Measurements from ENCODE around the gene GIPR.
A peak's percentile ranks its signal among the peaks of the same experiment; 100 is the strongest.
"Not testable (repeated sequence)": the region's sequence is repeated elsewhere in the genome, so short reads cannot be mapped to it uniquely, and the experiment has no call there.

GIPR gene

GRCh38 chr19:45691516-45692186, 23.6 kb downstream of the GIPR start, which contains the start of gene SNRPD2:
Gene SNRPD2, minus strand, starts transcription at chr19:45691953. Its CDS starts 65 bp downstream, at chr19:45691888.
- peak; percentile 87 to 88 for DNase-seq (ENCODE audit: low read depth in 2 of 2)

- DNase-seq (ENCODE audit: low read depth in 2 of 2) = peak; percentile 90 to 97
These were observed 24.4 kb downstream of the GIPR start, which contains the start of gene QPCTL for GRCh38 chr19:45692187-45693105. Gene QPCTL, plus strand, starts transcription at chr19:45692666. Its CDS starts 38 bp downstream, at chr19:45692704.

GRCh38 chr19:45693106-45693788, 25.2 kb downstream of the GIPR start:
- DNase-seq (ENCODE audit: low read depth in 2 of 2) = peak; percentile 56 to 82

DNA sequence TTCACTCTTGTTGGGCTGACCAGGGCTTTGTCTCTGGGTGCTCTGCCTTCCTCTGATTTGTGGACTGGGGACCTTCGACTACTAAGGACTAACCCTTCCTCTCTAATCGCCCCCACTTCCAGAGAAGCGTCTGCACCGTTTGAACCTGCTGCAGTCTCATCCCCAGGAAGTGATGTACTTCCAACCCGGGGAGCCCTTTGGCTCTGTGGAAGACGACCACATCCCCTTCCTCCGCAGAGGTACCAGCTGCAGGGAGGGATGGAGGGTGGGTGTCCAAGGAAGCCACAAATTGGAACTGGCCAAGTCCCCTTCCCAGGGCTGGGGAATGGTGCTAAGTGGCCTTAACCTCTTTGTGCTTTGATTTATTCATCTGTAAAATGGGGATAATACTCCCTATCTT, 33.7 kb downstream of the GIPR start:
- DNase-seq (ENCODE audit: low read depth in 2 of 2) = no peak

DNA sequence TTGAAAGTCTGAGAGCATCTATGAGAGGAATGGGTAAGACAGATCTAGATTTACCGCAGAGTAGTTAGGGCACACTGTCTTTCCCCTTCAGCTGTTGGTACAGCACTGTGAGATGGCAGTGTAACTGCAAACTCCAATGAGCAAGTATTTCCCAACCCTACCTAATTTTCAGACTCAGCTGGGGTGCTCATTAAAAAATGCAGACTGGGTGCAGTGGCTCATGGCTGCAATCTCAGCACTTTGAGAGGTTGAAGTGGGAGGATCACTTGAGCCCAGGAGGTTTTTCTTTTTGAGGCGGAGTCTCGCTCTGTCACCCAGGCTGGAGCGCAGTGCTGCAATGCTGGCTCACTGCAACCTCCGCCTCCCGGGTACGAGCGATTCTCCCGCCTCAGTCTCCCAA, 37.1 kb downstream of the GIPR start:
- no peak for DNase-seq (ENCODE audit: low read depth in 2 of 2)

DNA sequence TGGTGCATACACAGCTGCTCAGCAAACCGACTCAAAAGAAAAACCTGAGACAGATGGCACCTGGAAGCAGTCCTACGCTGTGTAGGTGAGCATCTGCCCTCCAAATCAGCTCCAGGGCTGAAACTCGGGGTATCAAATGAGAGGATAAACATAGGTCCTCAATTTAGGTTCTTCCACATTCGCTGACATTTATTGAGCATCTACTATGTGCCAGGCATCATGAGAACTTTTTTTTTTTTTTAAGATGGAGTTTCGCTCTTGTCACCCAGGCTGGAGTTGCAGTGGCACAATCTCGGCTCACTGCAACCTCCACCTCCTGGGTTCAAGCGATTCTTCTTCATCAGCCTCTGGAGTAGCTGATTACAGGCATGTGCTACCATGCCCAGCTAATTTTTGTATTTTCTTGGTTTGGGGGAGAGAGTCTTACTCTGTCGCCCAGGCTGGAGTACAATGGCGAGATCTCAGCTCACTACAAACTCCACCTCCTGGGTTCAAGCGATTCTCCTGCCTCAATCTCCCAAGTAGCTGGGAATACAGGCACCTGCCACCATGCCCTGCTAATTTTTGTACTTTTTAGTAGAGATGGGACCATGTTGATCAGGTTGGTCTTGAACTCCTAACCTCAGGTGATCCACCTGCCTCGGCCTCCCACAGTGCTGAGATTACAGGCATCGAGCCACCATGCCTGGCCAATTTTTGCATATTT, 37.8 kb downstream of the GIPR start:
- DNase-seq (ENCODE audit: low read depth in 2 of 2) = no peak

- DNase-seq (ENCODE audit: low read depth in 2 of 2) = no peak
These were observed 42.5 kb downstream of the GIPR start for GRCh38 chr19:45710356-45711130.

DNA sequence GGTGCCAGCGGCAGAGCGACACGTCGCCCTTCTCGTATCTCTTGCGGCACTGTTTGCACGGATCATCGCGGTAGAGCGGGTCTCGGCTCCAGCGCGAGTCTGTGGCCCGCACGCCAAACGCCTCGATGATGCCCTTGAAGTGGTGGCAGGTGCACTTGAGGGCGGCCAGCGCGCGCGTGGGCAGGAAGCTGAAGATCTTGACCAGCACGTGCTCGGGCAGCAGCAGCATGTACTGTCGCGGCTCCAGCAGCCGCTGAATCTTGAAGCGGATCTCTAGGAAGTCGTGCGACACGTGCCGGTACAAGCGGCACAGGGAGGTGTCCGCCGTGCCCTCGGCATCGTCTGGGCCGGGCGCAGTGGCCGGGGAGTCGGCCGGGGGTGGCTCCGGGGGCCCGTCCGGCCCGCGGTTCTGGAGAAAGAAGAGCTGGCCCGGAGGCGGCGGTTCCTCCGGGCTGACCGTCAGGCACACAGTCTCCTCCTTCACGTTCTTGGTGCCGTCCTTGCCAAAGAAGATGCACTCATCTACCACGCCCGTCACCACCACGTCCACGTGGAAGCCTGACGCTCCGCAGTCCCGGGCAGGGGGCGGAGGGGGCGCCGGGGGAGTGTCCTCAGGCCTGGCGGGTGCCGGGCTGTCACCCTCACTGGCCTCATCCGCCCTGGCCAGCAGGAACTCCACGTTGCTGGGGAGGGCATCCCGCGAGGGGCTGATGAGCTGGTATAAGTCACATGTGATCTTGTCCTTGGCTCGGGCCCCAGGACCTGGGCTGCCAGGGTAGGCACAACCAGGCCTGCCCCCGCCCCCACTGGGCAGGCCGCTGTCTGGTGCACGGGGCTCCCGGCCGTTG, 44.1 kb downstream of the GIPR start:
- no peak for DNase-seq (ENCODE audit: low read depth in 2 of 2)

- DNase-seq (ENCODE audit: low read depth in 2 of 2) = no peak
These were observed 44.7 kb downstream of the GIPR start for GRCh38 chr19:45712699-45713067.

GRCh38 chr19:45713141-45713540, 45.1 kb downstream of the GIPR start:
- no peak for DNase-seq (ENCODE audit: low read depth in 2 of 2)

DNA sequence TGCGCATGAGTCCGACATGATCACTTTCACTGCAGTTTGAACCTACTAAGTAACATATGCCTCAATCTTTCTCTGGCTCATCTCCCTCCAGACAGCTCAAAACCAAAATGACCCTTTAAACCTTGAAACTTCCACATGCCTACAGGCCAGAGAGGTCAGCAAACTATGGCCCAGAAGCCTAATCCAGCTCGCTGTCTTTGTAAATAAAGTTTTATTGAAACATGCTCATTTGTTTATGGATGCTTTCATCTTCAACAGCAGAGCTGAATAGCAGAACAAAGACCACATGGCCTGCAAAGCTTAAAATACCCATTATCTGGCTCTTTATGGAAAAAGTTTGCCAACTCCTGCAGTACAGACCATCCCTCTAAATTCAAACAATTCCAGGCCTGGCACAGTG, 47.1 kb downstream of the GIPR start:
- no peak for DNase-seq (ENCODE audit: low read depth in 2 of 2)

DNA sequence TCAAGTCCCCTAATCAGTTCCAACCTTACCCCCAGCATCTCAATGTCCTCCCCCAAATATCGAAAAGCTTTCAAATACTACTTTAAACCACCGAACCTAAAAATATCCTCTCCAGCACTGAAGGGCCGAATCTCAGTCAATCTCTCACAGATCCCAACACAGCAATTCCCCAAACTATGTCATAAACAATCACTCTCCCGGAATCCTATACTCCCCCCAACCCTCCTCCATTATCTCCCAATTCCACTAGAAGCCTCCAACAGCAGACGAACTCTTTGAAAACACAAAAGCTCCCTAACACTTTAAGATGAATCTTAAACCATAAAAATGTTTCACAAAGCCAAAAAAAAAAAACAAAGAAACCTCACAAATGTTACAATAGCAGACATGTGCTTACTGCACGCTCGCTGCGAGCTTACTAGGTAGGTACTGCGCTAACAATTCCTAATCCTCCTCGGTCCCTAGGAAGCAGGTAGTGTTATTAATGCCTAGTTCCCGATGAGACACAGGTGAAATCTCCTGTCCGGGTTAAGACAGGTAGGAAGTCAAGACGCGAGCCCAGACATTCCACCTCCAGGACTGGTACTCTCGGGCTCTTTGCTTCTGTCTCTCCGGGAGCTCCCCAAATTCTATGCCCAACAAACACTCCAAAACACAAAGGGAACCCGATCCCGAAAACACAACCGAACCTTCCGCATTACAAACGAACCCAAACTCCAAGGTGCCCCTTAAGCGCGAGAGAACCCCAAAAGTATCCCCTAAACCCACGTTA, 48.5 kb downstream of the GIPR start:
- DNase-seq (ENCODE audit: low read depth in 2 of 2) = no peak

- DNase-seq (ENCODE audit: low read depth in 2 of 2) = peak; percentile 92 to 96
These were observed 49.3 kb downstream of the GIPR start for GRCh38 chr19:45717131-45717982.

DNA sequence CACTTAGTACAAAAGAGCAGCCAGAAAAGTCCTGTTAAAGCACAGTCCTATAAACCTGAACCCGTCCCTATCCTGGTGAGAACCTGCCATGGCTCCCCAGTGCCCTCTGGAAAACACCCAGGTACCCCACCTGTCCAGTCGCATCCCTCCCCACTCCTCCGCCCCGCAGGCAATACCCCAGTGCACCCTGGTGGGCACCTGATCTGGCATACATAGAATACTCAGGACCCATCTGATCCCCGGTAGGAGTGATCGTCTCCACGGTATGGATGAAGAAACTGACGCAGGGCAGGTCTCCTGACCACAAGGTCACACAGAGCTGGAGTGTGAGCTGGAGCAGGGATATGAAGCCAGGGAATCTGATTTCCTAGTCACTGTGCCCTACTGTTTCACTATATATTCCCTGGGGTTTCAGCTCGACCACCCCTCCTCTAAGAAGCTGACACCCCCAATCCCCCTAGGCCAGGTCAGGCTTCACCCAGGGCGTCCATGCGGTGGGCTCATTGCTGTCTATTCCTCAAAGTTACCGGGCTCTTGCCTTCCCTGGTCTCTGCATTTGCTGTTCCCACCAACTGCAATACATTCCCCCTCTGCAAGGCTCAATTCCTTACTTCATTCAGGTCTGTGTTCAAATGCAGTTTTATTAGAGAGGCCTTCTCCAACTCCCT, 50.1 kb downstream of the GIPR start:
- no peak for DNase-seq (ENCODE audit: low read depth in 2 of 2)

- DNase-seq (ENCODE audit: low read depth in 2 of 2) = not testable (repeated sequence)
These were observed 52.0 kb downstream of the GIPR start for GRCh38 chr19:45720065-45720464.

DNA sequence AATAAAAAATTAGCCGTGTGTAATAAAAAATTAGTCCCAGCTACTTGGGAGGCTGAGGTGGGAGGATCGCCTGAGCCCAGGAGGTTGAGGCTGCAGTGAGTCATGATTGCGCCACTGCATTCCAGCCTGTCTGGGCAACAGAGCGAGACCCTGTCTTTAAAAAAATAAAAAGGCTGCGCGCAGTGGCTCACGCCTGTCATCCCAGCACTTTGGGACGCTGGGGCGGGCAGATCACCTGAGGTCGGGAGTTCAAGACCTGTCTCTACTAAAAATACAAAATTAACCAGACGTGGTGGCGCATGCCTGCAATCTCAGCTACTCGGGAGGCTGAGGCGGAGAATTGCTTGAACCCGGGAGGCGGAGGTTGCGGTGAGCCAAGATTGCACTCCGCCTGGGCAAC, 60.7 kb downstream of the GIPR start:
- not testable (repeated sequence) for DNase-seq (ENCODE audit: low read depth in 2 of 2)

GRCh38 chr19:45729800-45730290, 61.8 kb downstream of the GIPR start:
- no peak for DNase-seq (ENCODE audit: low read depth in 2 of 2)
